Measurements from ENCODE around the gene ALKBH2.
A peak's percentile ranks its signal among the peaks of the same experiment; 100 is the strongest.

ALKBH2 gene

DNA sequence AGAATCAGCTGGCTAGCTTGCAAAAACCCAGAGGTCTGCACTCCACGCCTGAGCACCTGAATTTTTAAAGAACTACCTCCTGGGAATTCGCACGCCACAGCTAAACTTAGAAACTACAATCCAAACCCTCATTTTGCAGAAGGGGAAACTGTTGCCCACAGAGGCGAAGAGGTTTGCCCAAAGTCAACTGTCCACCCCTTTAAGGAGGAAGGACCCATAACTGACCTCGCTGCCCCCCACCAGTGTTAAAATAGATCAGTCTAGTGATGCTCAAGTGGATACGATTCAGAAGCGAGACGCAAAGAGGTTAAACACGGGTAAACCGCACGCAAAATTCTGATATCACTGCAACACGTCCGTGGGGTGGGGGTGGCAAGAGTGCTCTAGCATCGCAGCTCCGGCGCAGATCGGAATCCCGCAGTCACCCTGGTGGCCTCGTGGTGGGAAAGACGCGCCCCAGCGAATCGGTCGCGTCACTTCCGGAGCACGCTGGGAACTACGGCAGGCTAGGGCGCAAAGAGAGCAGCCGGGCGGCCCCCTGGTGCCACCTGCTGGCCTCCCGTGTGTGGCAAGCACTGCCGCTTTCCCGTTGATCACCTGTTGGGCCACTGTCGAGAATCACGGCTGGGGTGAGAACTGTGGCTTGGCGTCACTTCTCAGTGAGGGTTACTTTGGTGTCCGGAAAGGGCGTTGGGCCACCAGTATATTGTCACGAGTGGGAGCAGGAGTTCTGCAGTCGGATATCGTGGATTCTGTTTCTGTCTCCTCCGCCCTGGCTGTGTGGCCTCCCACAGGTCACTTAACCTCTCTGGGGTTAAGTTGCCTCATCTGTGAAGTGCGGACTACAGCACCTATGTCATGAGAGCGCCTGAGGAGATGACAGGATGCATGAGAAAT, at the start of gene ALKBH2:
ALKBH2 (minus strand) TSS at position 451 of the 897 bp plus-strand sequence. CDS start 686 bp downstream, outside the sequence.
- 0 out of 2 replicates have a peak, but pooled peaks have one; percentile 10 for TF ChIP-seq ESRRG (CRISPR knock-in tag; IDR thresholded peaks at IDR 0.05)
- TF ChIP-seq BACH2 (CRISPR knock-in tag; IDR thresholded peaks at IDR 0.05; ENCODE audit: borderline replicate concordance), result no peak
- TF ChIP-seq SNAI2 (CRISPR knock-in tag; IDR thresholded peaks at IDR 0.05), result no peak
- no peak for TF ChIP-seq OSR1 (CRISPR knock-in tag; IDR thresholded peaks at IDR 0.05)
- TF ChIP-seq CSDC2 (CRISPR knock-in tag; IDR thresholded peaks at IDR 0.05), result peak; percentile 53; the same call in 1 of the 2 replicates
- TF ChIP-seq ZFP30 (CRISPR knock-in tag; IDR thresholded peaks at IDR 0.05), result no peak
- TF ChIP-seq RARB (CRISPR knock-in tag; IDR thresholded peaks at IDR 0.05), result no peak
- TF ChIP-seq ZC3H10 (CRISPR knock-in tag; IDR thresholded peaks at IDR 0.05), result no peak
- no peak for TF ChIP-seq ZNF565 (CRISPR knock-in tag; conservative IDR thresholded peaks at IDR 0.05; ENCODE audit: low read depth)
- no peak for TF ChIP-seq TCF4 (CRISPR knock-in tag; IDR thresholded peaks at IDR 0.05; ENCODE audit: borderline replicate concordance)
- TF ChIP-seq CSRNP3 (CRISPR knock-in tag; IDR thresholded peaks at IDR 0.05), result 0 out of 2 replicates have a peak, but pooled peaks have one; percentile 22
- TF ChIP-seq POU6F1 (CRISPR knock-in tag; IDR thresholded peaks at IDR 0.05; ENCODE audit: borderline replicate concordance, low read depth), result no peak
- TF ChIP-seq, protein P1, sequence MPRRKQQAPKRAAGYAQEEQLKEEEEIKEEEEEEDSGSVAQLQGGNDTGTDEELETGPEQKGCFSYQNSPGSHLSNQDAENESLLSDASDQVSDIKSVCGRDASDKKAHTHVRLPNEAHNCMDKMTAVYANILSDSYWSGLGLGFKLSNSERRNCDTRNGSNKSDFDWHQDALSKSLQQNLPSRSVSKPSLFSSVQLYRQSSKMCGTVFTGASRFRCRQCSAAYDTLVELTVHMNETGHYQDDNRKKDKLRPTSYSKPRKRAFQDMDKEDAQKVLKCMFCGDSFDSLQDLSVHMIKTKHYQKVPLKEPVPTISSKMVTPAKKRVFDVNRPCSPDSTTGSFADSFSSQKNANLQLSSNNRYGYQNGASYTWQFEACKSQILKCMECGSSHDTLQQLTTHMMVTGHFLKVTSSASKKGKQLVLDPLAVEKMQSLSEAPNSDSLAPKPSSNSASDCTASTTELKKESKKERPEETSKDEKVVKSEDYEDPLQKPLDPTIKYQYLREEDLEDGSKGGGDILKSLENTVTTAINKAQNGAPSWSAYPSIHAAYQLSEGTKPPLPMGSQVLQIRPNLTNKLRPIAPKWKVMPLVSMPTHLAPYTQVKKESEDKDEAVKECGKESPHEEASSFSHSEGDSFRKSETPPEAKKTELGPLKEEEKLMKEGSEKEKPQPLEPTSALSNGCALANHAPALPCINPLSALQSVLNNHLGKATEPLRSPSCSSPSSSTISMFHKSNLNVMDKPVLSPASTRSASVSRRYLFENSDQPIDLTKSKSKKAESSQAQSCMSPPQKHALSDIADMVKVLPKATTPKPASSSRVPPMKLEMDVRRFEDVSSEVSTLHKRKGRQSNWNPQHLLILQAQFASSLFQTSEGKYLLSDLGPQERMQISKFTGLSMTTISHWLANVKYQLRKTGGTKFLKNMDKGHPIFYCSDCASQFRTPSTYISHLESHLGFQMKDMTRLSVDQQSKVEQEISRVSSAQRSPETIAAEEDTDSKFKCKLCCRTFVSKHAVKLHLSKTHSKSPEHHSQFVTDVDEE (CRISPR knock-in tag; IDR thresholded peaks at IDR 0.05), result peak; percentile 15; the same call in 1 of the 2 replicates
- no peak for TF ChIP-seq ZNF70 (CRISPR knock-in tag; IDR thresholded peaks at IDR 0.05)
- 0 out of 2 replicates have a peak, but pooled peaks have one; percentile 72 for TF ChIP-seq ZFP3 (CRISPR knock-in tag; IDR thresholded peaks at IDR 0.05)
- TF ChIP-seq PPARA (CRISPR knock-in tag; IDR thresholded peaks at IDR 0.05; ENCODE audit: borderline replicate concordance), result no peak
- TF ChIP-seq CREB5 (CRISPR knock-in tag; IDR thresholded peaks at IDR 0.05; ENCODE audit: low read depth), result no peak
- ATAC-seq, result peak; percentile 72

DNA sequence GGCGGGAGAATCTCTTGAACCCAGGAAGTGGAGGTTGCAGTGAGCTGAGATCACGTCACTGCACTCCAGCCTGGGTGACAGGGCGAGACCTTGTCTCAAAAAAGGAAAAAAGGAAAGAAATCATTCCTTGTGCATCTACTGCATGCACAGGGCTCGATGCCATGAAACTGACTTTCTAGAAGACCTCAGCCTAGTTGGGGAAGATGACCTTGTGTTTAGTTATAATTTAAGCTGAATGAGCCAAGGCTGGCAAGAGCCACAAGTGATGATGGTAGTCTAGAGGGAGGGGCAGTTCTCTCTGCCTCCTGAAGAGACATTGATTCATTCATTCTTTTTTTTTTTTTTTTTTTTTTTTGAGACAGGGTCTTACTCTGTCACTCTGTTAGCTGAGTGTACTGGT, 47.3 kb upstream of the ALKBH2 start:
- ATAC-seq, result no peak
- TF ChIP-seq ZNF8 (CRISPR knock-in tag; IDR thresholded peaks at IDR 0.05) (no peak), PPARA (CRISPR knock-in tag; IDR thresholded peaks at IDR 0.05; ENCODE audit: borderline replicate concordance) (no peak), TOX (CRISPR knock-in tag; IDR thresholded peaks at IDR 0.05; ENCODE audit: borderline replicate concordance) (no peak), CREB5 (CRISPR knock-in tag; IDR thresholded peaks at IDR 0.05; ENCODE audit: low read depth) (no peak), ZNF565 (CRISPR knock-in tag; conservative IDR thresholded peaks at IDR 0.05; ENCODE audit: low read depth) (no peak), ZFP30 (CRISPR knock-in tag; IDR thresholded peaks at IDR 0.05) (no peak), ZFP3 (CRISPR knock-in tag; IDR thresholded peaks at IDR 0.05) (no peak), ESRRG (CRISPR knock-in tag; IDR thresholded peaks at IDR 0.05) (no peak), TCF4 (CRISPR knock-in tag; IDR thresholded peaks at IDR 0.05; ENCODE audit: borderline replicate concordance) (no peak), PATZ1 (CRISPR knock-in tag; IDR thresholded peaks at IDR 0.05; ENCODE audit: borderline replicate concordance) (no peak), RARB (CRISPR knock-in tag; IDR thresholded peaks at IDR 0.05) (no peak), BACH2 (CRISPR knock-in tag; IDR thresholded peaks at IDR 0.05; ENCODE audit: borderline replicate concordance) (no peak), CSRNP3 (CRISPR knock-in tag; IDR thresholded peaks at IDR 0.05) (no peak), ARNTL (CRISPR knock-in tag; IDR thresholded peaks at IDR 0.05; ENCODE audit: borderline replicate concordance, low read depth) (no peak)
- TF ChIP-seq, protein P1 (CRISPR knock-in tag; IDR thresholded peaks at IDR 0.05), result no peak
